CD14-positive monocyte (primary cell): ENCODE measurements around the gene C2orf81. TPM values are rescaled to one million over a fixed set of nuclear protein-coding genes. Genes with fewer than 3 reads are reported as not detected.

ENCODE experiments used
- DNase-seq, 3 donors: peaks; one replicate each; pipeline ENCODE4 v3.0.0-alpha.2; 2011 to 2022
- H2AFZ ChIP-seq: 2 replicates; pipeline ENCODE4 v1.6.0; 2012; ENCODE audit warnings: mild to moderate bottlenecking, low read depth, low read length, inconsistent platforms; ENCODE audit not compliant: insufficient read depth, poor library complexity, severe bottlenecking
- H3K27ac ChIP-seq, 2 donors: 1 replicate in 1 of 2; 2 replicates in 1 of 2; pipeline ENCODE4 v1.5.1; 2012 to 2013; ENCODE audit warnings: low read length in 2 of 2, control low read depth in 1 of 2, inconsistent platforms in 1 of 2, low read depth in 1 of 2, mild to moderate bottlenecking in 1 of 2
- H3K27me3 ChIP-seq, 2 donors: one replicate each; pipeline versions ENCODE4 v1.6.0 to v1.6.1; 2011 to 2013; ENCODE audit warnings: low read length in 2 of 2; ENCODE audit not compliant: control insufficient read depth in 2 of 2, insufficient read depth in 2 of 2
- H3K36me3 ChIP-seq, 2 donors: replicated peaks in 1 of 2; 1 replicate in 1 of 2; 2 replicates in 1 of 2; pipeline versions ENCODE4 v1.5.1 to v1.6.1; 2012 to 2013; ENCODE audit warnings: low read length in 2 of 2, control low read depth in 1 of 2, inconsistent platforms in 1 of 2, mild to moderate bottlenecking in 1 of 2; ENCODE audit not compliant: insufficient read depth in 2 of 2, control insufficient read depth in 1 of 2
- H3K4me1 ChIP-seq, 2 donors: 1 replicate in 1 of 2; 2 replicates in 1 of 2; pipeline versions ENCODE4 v1.5.1 to v1.6.1; 2012 to 2013; ENCODE audit warnings: low read length in 2 of 2, control low read depth in 1 of 2, inconsistent platforms in 1 of 2, mild to moderate bottlenecking in 1 of 2, moderate library complexity in 1 of 2; ENCODE audit not compliant: insufficient read depth in 2 of 2, control insufficient read depth in 1 of 2
- H3K4me2 ChIP-seq: replicated peaks from 2 replicates; pipeline ENCODE3; 2012; ENCODE audit warnings: low read length, moderate library complexity, mild to moderate bottlenecking; ENCODE audit not compliant: poor library complexity, severe bottlenecking; ENCODE audit errors: extremely low read depth
- H3K4me3 ChIP-seq, 3 experiments: fragments of 200-600 bp in 1 of 3; sonication (generic) in 1 of 3; replicated peaks in 1 of 3; 1 replicate in 2 of 3; 2 replicates in 1 of 3; pipeline ENCODE4 v1.5.1; 2011 to 2013; ENCODE audit warnings: low read length in 3 of 3, mild to moderate bottlenecking in 3 of 3, control low read depth in 2 of 3, low read depth in 2 of 3, inconsistent platforms in 1 of 3, moderate library complexity in 1 of 3
- H3K79me2 ChIP-seq: 2 replicates; pipeline ENCODE4 v1.6.0; 2012; ENCODE audit warnings: mild to moderate bottlenecking, control low read depth, inconsistent platforms, low read length, moderate library complexity; ENCODE audit not compliant: insufficient read depth
- H3K9ac ChIP-seq: 2 replicates; pipeline ENCODE4 v1.6.0; 2017; ENCODE audit warnings: low read length, mild to moderate bottlenecking; ENCODE audit not compliant: insufficient read depth, poor library complexity, severe bottlenecking
- H3K9me3 ChIP-seq, 2 donors: replicated peaks in 1 of 2; 1 replicate in 1 of 2; 2 replicates in 1 of 2; pipeline versions ENCODE4 v1.5.1 to v1.6.1; 2012 to 2013; ENCODE audit warnings: low read length in 2 of 2, control low read depth in 1 of 2; ENCODE audit not compliant: control insufficient read depth in 1 of 2, insufficient read depth in 1 of 2
- H4K20me1 ChIP-seq: 2 replicates; pipeline ENCODE4 v1.6.0; 2012; ENCODE audit warnings: mild to moderate bottlenecking, low read length, control low read depth, moderate library complexity; ENCODE audit not compliant: insufficient read depth
- H3K27ac Mint-ChIP-seq, 7 donors: one replicate each; pipeline ENCODE4 v1.8.0; 2020; ENCODE audit warnings: mild to moderate bottlenecking in 7 of 7, mixed read lengths in 7 of 7, moderate library complexity in 6 of 7, inconsistent platforms in 2 of 7
- H3K27me3 Mint-ChIP-seq, 3 donors: one replicate each; pipeline ENCODE4 v1.8.0; 2021 to 2022; ENCODE audit warnings: low read depth in 3 of 3, mild to moderate bottlenecking in 3 of 3, mixed read lengths in 3 of 3, moderate library complexity in 3 of 3, inconsistent platforms in 1 of 3
- H3K36me3 Mint-ChIP-seq, 2 donors: one replicate each; pipeline ENCODE4 v1.8.0; 2020; ENCODE audit warnings: mixed read lengths in 2 of 2, inconsistent platforms in 1 of 2, mild to moderate bottlenecking in 1 of 2
- H3K4me1 Mint-ChIP-seq: one replicate; pipeline ENCODE4 v1.8.0; 2020; ENCODE audit warnings: mild to moderate bottlenecking, mixed read lengths
- H3K4me3 Mint-ChIP-seq, 2 donors: one replicate each; pipeline ENCODE4 v1.8.0; 2020; ENCODE audit warnings: mild to moderate bottlenecking in 2 of 2, mixed read lengths in 2 of 2, moderate library complexity in 1 of 2
- H3K9me3 Mint-ChIP-seq, 7 donors: one replicate each; pipeline ENCODE4 v1.8.0; 2020 to 2022; ENCODE audit warnings: mixed read lengths in 7 of 7, mild to moderate bottlenecking in 6 of 7, moderate library complexity in 6 of 7, inconsistent platforms in 2 of 7
- CTCF ChIP-seq: fragments of 200-600 bp; IDR thresholded peaks from one replicate; pipeline ENCODE4 v1.8.0; 2022; ENCODE audit warnings: antibody characterized with exemption, mild to moderate bottlenecking
- WGBS: methylation state at CpG from one replicate; pipeline ENCODE4 v1.1.5; 2013; ENCODE audit warnings: missing lambda C conversion rate; ENCODE audit not compliant: insufficient coverage; 5-methylcytosine and 5-hydroxymethylcytosine counted together
- intact Hi-C, 2 donors: fragments of 100-400 bp; cut with micrococcal nuclease; formaldehyde crosslinking; loops; one replicate each; pipeline versions ENCODE4 v1.15.0 to v1.15.1; 2023
- polyA plus RNA-seq, 3 donors: library from polyadenylated mRNA; depleted of rRNA in 1 of 3; unstranded in 2 of 3; stranded (reverse) in 1 of 3; fragments of 300-500 nt in 2 of 3; fragments of >200 nt in 1 of 3; fragmentation: Illumina TruSeq in 2 of 3; gene quantifications; 1 replicate in 2 of 3; 2 replicates in 1 of 3; pipeline ENCODE4 v1.2.3, GENCODE V29; 2012 to 2021

Gene C2orf81
- polyA plus RNA-seq, 3 donors: 0.49 to 1.7 (median 1.2) TPM

GRCh38 chr2:74396149-74396548 lies 25.3 kb downstream of the C2orf81 start:
- Histone ChIP-seq H3K4me1 (peaks cover 2 to 4% of the 10 kb centered on the region in 2 donors), H3K27me3 (no peaks in the 10 kb centered on the region), H3K9me3 (no peaks in the 10 kb centered on the region), H2AFZ (no peak overlapping the region), H3K27ac (no peak overlapping the region), H3K79me2 (peaks cover 5% of the 10 kb centered on the region), H3K36me3 (no peaks in the 10 kb centered on the region), H3K9ac (no peak overlapping the region), H3K4me3 (no peak overlapping the region), H3K4me2 (no peak overlapping the region), H4K20me1 (no peaks in the 10 kb centered on the region)
- peaks cover 5% of the 10 kb centered on the region for H3K4me1 Mint-ChIP-seq
- intact Hi-C loops: loop anchor here in 1 of 2 donors (10.0 kb wide), 2 partner anchors 149 to 571 kb away; partner anchors contain the start of gene STAMBP
- TF ChIP-seq CTCF: no peak
- H3K4me3 Mint-ChIP-seq: no peak overlapping the region
- no CpG with 5 or more reads among the region's 2 CpGs for WGBS
- no peaks in the 10 kb centered on the region for H3K36me3 Mint-ChIP-seq
- H3K27ac Mint-ChIP-seq: no peak overlapping the region
- no peak for DNase-seq
- peaks cover 2 to 3% (median 2%) of the 10 kb centered on the region in 3 donors for H3K27me3 Mint-ChIP-seq
- no peaks in the 10 kb centered on the region for H3K9me3 Mint-ChIP-seq

GRCh38 chr2:74393525-74393924 lies 27.9 kb downstream of the C2orf81 start:
- Mint-ChIP-seq H3K9me3 (no peaks in the 10 kb centered on the region), H3K4me3 (no peak overlapping the region), H3K27me3 (peaks cover 0 to 3% (median 0%) of the 10 kb centered on the region in 3 donors), H3K27ac (no peak overlapping the region), H3K4me1 (peaks cover 8% of the 10 kb centered on the region), H3K36me3 (no peaks in the 10 kb centered on the region)
- Histone ChIP-seq H3K36me3 (no peaks in the 10 kb centered on the region), H4K20me1 (peaks cover 6% of the 10 kb centered on the region), H3K27me3 (no peaks in the 10 kb centered on the region), H3K27ac (no peak overlapping the region), H3K9ac (no peak overlapping the region), H3K79me2 (peaks cover 30% of the 10 kb centered on the region), H2AFZ (no peak overlapping the region), H3K9me3 (no peaks in the 10 kb centered on the region), H3K4me2 (no peak overlapping the region), H3K4me3 (no peak overlapping the region), H3K4me1 (peaks cover 9 to 16% of the 10 kb centered on the region in 2 donors)
- TF ChIP-seq CTCF: no peak
- WGBS: no CpG with 5 or more reads among the region's 1 CpG
- no peak for DNase-seq
- intact Hi-C loops: loop anchor here in 1 of 2 donors (10.0 kb wide), 2 partner anchors 151 to 569 kb away; partner anchors contain the start of gene STAMBP
